B cell (primary cell): ENCODE data around the gene ZFYVE21. TPM values are rescaled to one million over a fixed set of nuclear protein-coding genes. Genes with fewer than 3 reads are reported as not detected.

Source experiments
- ATAC-seq: fragments of 200-7000 bp; cut with Tn5 transposase; one replicate; pipeline ENCODE4 v1.10.0; 2021; ENCODE audit warnings: low read depth, mild to moderate bottlenecking, moderate number of reproducible peaks, moderate library complexity
- CTCF ChIA-PET: fragments of 350-600 bp; sonication (Branson Sonifier 250); formaldehyde crosslinking; loops from one replicate; lab custom pipeline; 2021; ENCODE audit warnings: antibody characterized with exemption, inconsistent platforms; lab: Charles Lee
- POLR2A ChIA-PET: fragments of 350-600 bp; sonication (Branson Sonifier 250); formaldehyde crosslinking; loops from one replicate; lab custom pipeline; 2021; ENCODE audit warnings: antibody characterized with exemption; lab: Charles Lee
- DNase-seq: peaks from one replicate; pipeline ENCODE4 v3.0.0; 2013
- H2AFZ ChIP-seq: 2 replicates; pipeline ENCODE4 v1.6.1; 2012; ENCODE audit warnings: mild to moderate bottlenecking, low read depth, low read length; ENCODE audit not compliant: insufficient read depth, poor library complexity, severe bottlenecking
- H3K27ac ChIP-seq, 2 donors: 1 replicate in 1 of 2; 2 replicates in 1 of 2; pipeline ENCODE4 v1.5.1; 2012 to 2013; ENCODE audit warnings: low read length in 2 of 2, mild to moderate bottlenecking in 2 of 2, moderate library complexity in 1 of 2
- H3K27me3 ChIP-seq, 4 experiments: fragments of 200-600 bp in 1 of 4; sonication (generic) in 1 of 4; replicated peaks in 1 of 4; 1 replicate in 2 of 4; 2 replicates in 2 of 4; pipeline versions ENCODE4 v1.6.1 to v1.7.0; 2013 to 2016; ENCODE audit warnings: low read length in 3 of 4, mild to moderate bottlenecking in 2 of 4, mixed read lengths in 1 of 4, moderate library complexity in 1 of 4; ENCODE audit not compliant: insufficient read depth in 4 of 4, control insufficient read depth in 3 of 4; ENCODE audit errors: control extremely low read depth in 1 of 4
- H3K36me3 ChIP-seq, 2 experiments: replicated peaks in 1 of 2; 1 replicate in 1 of 2; 2 replicates in 1 of 2; pipeline versions ENCODE4 v1.6.1 to v1.7.1; 2013; ENCODE audit warnings: low read length in 1 of 2; ENCODE audit not compliant: insufficient read depth in 2 of 2, control insufficient read depth in 1 of 2; ENCODE audit errors: control extremely low read depth in 1 of 2, extremely low read depth in 1 of 2
- H3K4me1 ChIP-seq, 2 donors: fragments of 200-600 bp in 1 of 2; sonication (generic) in 1 of 2; 1 replicate in 1 of 2; 2 replicates in 1 of 2; pipeline versions ENCODE4 v1.5.1 to v1.6.1; 2013 to 2017; ENCODE audit warnings: low read length in 2 of 2; ENCODE audit not compliant: control insufficient read depth in 2 of 2, insufficient read depth in 2 of 2
- H3K4me2 ChIP-seq: replicated peaks from 2 replicates; pipeline ENCODE3; 2012; ENCODE audit warnings: mild to moderate bottlenecking, low read depth, low read length; ENCODE audit not compliant: poor library complexity, severe bottlenecking
- H3K4me3 ChIP-seq, 5 experiments: fragments of 200-600 bp in 1 of 5; sonication (generic) in 1 of 5; 1 replicate in 3 of 5; 2 replicates in 2 of 5; pipeline versions ENCODE4 v1.5.1 to v1.7.0; 2011 to 2016; ENCODE audit warnings: low read length in 4 of 5, mild to moderate bottlenecking in 4 of 5, low read depth in 2 of 5, control low read depth in 1 of 5, moderate library complexity in 1 of 5; ENCODE audit not compliant: insufficient read depth in 1 of 5; ENCODE audit errors: control extremely low read depth in 1 of 5, extremely low read depth in 1 of 5
- H3K79me2 ChIP-seq: fragments of 200-600 bp; sonication (generic); one replicate; pipeline ENCODE4 v1.6.0; 2016; ENCODE audit warnings: low read length; ENCODE audit not compliant: control insufficient read depth, insufficient read depth
- H3K9ac ChIP-seq: fragments of 200-600 bp; sonication (generic); 2 replicates; pipeline ENCODE4 v1.6.1; 2017; ENCODE audit warnings: mild to moderate bottlenecking, low read length, moderate library complexity
- H3K9me3 ChIP-seq, 3 donors: one replicate each; pipeline versions ENCODE4 v1.6.1 to v1.7.1; 2013; ENCODE audit warnings: low read length in 2 of 3; ENCODE audit not compliant: control insufficient read depth in 2 of 3, insufficient read depth in 1 of 3; ENCODE audit errors: control extremely low read depth in 1 of 3
- H4K20me1 ChIP-seq: 2 replicates; pipeline ENCODE4 v1.6.0; 2012; ENCODE audit warnings: mild to moderate bottlenecking, low read length; ENCODE audit not compliant: insufficient read depth, control insufficient read depth, poor library complexity, severe bottlenecking
- H3K27ac Mint-ChIP-seq: one replicate; pipeline ENCODE4 v1.8.0; 2021; ENCODE audit warnings: mixed read lengths
- H3K27me3 Mint-ChIP-seq: one replicate; pipeline ENCODE4 v1.8.0; 2021; ENCODE audit warnings: mixed read lengths
- H3K4me1 Mint-ChIP-seq: one replicate; pipeline ENCODE4 v1.8.0; 2021; ENCODE audit warnings: mixed read lengths
- H3K4me3 Mint-ChIP-seq: one replicate; pipeline ENCODE4 v1.8.0; 2021; ENCODE audit warnings: mixed read lengths
- H3K9me3 Mint-ChIP-seq: one replicate; pipeline ENCODE4 v1.8.0; 2022; ENCODE audit warnings: mixed read lengths; ENCODE audit not compliant: insufficient read depth
- EZH2 ChIP-seq: IDR thresholded peaks from 2 replicates; pipeline ENCODE4 v1.6.1; 2012; ENCODE audit warnings: borderline replicate concordance, low read depth, mild to moderate bottlenecking, moderate library complexity, low read length; ENCODE audit not compliant: insufficient read depth, poor library complexity, severe bottlenecking
- WGBS: methylation state at CpG from one replicate; pipeline ENCODE4 v1.1.5; 2013; ENCODE audit warnings: missing lambda C conversion rate; ENCODE audit not compliant: insufficient coverage; 5-methylcytosine and 5-hydroxymethylcytosine counted together
- intact Hi-C: fragments of 100-400 bp; cut with micrococcal nuclease; formaldehyde crosslinking; loops from one replicate; pipeline ENCODE4 v1.10.0; 2022
- polyA plus RNA-seq: library from polyadenylated mRNA; depleted of rRNA; stranded (reverse); fragments of >200 nt; gene quantifications from 2 replicates; pipeline ENCODE4 v1.2.3, GENCODE V29; 2012
- total RNA-seq, 2 donors: library from RNA; stranded (reverse); fragments of 120-200 nt in 1 of 2; gene quantifications; 1 replicate in 1 of 2; 2 replicates in 1 of 2; pipeline versions ENCODE4 v1.2.3 to v1.2.4, GENCODE V29; 2013 to 2022
- TF ChIP-seq, protein P1 (sequence below): fragments of 200-600 bp; IDR thresholded peaks from one replicate; pipeline ENCODE4 v1.8.0; 2022; ENCODE audit warnings: antibody characterized with exemption, mild to moderate bottlenecking

ZFYVE21 gene
- total and polyA plus RNA-seq, 2 donors (not counting 1 experiment from before 2014, with no cell fraction given), result 17.0 to 18.6 TPM

- Histone ChIP-seq H3K4me1 (no peaks in the 10 kb centered on the region), H3K27me3 (no peaks in the 10 kb centered on the region), H2AFZ (no peak overlapping the region), H4K20me1 (no peaks in the 10 kb centered on the region), H3K9me3 (no peaks in the 10 kb centered on the region), H3K9ac (no peak overlapping the region), H3K4me2 (no peak overlapping the region), H3K79me2 (no peaks in the 10 kb centered on the region), H3K36me3 (peaks cover 0 to 10% of the 10 kb centered on the region in 2 experiments), H3K27ac (no peak overlapping the region), H3K4me3 (no peak overlapping the region)
- Mint-ChIP-seq H3K9me3 (no peaks in the 10 kb centered on the region), H3K27me3 (no peaks in the 10 kb centered on the region), H3K4me3 (no peak overlapping the region), H3K27ac (no peak overlapping the region), H3K4me1 (no peaks in the 10 kb centered on the region)
- 96% methylated on average over 7 of the region's 10 CpGs for WGBS
- no peak for ATAC-seq
- no peak for DNase-seq
- ChIA-PET POLR2A (no interaction called here), CTCF (interaction anchor here (0.7 to 1.3 kb wide), 2 partner anchors 14 to 40 kb away, joined by 3 to 4 read pairs; no protein-coding TSS in a partner anchor)
- intact Hi-C loops, result no loop called here
- no peak for TF ChIP-seq EZH2
- TF ChIP-seq, protein P1, sequence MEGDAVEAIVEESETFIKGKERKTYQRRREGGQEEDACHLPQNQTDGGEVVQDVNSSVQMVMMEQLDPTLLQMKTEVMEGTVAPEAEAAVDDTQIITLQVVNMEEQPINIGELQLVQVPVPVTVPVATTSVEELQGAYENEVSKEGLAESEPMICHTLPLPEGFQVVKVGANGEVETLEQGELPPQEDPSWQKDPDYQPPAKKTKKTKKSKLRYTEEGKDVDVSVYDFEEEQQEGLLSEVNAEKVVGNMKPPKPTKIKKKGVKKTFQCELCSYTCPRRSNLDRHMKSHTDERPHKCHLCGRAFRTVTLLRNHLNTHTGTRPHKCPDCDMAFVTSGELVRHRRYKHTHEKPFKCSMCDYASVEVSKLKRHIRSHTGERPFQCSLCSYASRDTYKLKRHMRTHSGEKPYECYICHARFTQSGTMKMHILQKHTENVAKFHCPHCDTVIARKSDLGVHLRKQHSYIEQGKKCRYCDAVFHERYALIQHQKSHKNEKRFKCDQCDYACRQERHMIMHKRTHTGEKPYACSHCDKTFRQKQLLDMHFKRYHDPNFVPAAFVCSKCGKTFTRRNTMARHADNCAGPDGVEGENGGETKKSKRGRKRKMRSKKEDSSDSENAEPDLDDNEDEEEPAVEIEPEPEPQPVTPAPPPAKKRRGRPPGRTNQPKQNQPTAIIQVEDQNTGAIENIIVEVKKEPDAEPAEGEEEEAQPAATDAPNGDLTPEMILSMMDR, result no peak
Observed at GRCh38 chr14:103736546-103737431, 21.2 kb downstream of the ZFYVE21 start.

DNA sequence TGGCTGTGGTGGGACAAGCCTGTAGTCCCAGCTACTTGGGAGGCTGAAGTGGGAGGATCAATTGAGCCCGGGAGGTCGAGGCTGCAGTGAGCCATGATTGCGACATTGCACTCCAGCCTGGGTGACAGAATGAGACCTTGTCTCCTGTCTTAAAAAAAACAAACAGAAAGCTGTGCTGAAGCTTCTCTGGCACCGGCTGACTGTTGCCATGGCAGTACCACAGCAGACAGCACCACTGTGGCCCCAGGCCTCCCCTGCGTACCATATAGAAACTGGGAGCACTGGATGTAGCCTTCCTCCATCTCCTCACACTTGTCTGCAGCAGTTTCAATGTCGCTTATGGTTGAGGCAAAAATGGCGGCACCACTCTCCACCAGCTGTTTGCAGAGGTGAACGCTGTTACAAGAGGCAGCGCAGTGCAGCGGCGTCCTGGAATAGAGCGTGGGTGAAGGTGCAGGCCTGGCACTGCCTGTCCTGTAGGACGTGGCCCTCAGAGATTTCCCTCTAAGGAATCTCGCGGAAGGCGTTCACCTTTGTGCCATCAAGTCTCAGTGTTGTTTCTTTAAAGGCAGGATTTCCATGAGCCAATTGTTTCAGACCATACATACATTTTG is 21.9 kb downstream of the ZFYVE21 start:
- POLR2A ChIA-PET, result no interaction called here
- H3K9ac ChIP-seq, result no peak overlapping the region

More for the DNA sequence above, 21.9 kb downstream of the ZFYVE21 start:
- CTCF ChIA-PET, result interaction anchor here (0.7 to 1.3 kb wide), 2 partner anchors 14 to 39 kb away, joined by 3 to 4 read pairs; no protein-coding TSS in a partner anchor
- Histone ChIP-seq H2AFZ (no peak overlapping the region), H3K9me3 (no peaks in the 10 kb centered on the region), H3K27ac (no peak overlapping the region), H4K20me1 (no peaks in the 10 kb centered on the region), H3K4me1 (no peaks in the 10 kb centered on the region), H3K36me3 (peaks cover 0 to 16% of the 10 kb centered on the region in 2 experiments), H3K79me2 (no peaks in the 10 kb centered on the region), H3K27me3 (no peaks in the 10 kb centered on the region), H3K4me3 (no peak overlapping the region), H3K4me2 (no peak overlapping the region)
- Mint-ChIP-seq H3K9me3 (no peaks in the 10 kb centered on the region), H3K4me1 (no peaks in the 10 kb centered on the region), H3K4me3 (no peak overlapping the region), H3K27ac (no peak overlapping the region), H3K27me3 (no peaks in the 10 kb centered on the region)
- intact Hi-C loops, result no loop called here
- 97% methylated on average over 13 of the region's 16 CpGs for WGBS
- DNase-seq, result no peak
- no peak for ATAC-seq
- no peak for TF ChIP-seq EZH2
- TF ChIP-seq, protein P1, result no peak
